H9 (cell line): ENCODE data around the gene ARL4D. TPM values are rescaled to one million over a fixed set of nuclear protein-coding genes. Genes with fewer than 3 reads are reported as not detected.

ENCODE experiments used
- DNase-seq: peaks from one replicate; pipeline ENCODE4 v3.0.0-alpha.2; 2017
- H2AFZ ChIP-seq: one replicate; pipeline ENCODE4 v1.6.1; 2013; ENCODE audit warnings: mild to moderate bottlenecking, low read length, control low read depth, moderate library complexity
- H2AK5ac ChIP-seq: 2 replicates; pipeline ENCODE4 v1.6.1; 2013; ENCODE audit warnings: low read length, control low read depth, mixed read lengths; ENCODE audit not compliant: insufficient read length
- H2BK120ac ChIP-seq: one replicate; pipeline ENCODE4 v1.6.1; 2013; ENCODE audit warnings: low read depth, mild to moderate bottlenecking, low read length, control low read depth, inconsistent platforms; ENCODE audit not compliant: poor library complexity, severe bottlenecking
- H2BK12ac ChIP-seq: 2 replicates; pipeline ENCODE4 v1.6.1; 2013; ENCODE audit warnings: low read length, control low read depth, mixed read lengths, low read depth; ENCODE audit not compliant: insufficient read length
- H2BK15ac ChIP-seq: 2 replicates; pipeline ENCODE4 v1.6.1; 2013; ENCODE audit warnings: low read depth, low read length, control low read depth
- H2BK20ac ChIP-seq: one replicate; pipeline ENCODE4 v1.6.1; 2013; ENCODE audit warnings: low read depth, mild to moderate bottlenecking, low read length, control low read depth, inconsistent platforms; ENCODE audit not compliant: poor library complexity, severe bottlenecking
- H2BK5ac ChIP-seq: 2 replicates; pipeline ENCODE4 v1.6.1; 2013; ENCODE audit warnings: low read length, control low read depth, mixed read lengths; ENCODE audit not compliant: insufficient read length
- H3K14ac ChIP-seq: 2 replicates; pipeline ENCODE4 v1.6.1; 2013; ENCODE audit warnings: low read length, control low read depth; ENCODE audit not compliant: insufficient read depth
- H3K18ac ChIP-seq: 2 replicates; pipeline ENCODE4 v1.6.1; 2013; ENCODE audit warnings: low read depth, mild to moderate bottlenecking, mixed read lengths, low read length, control low read depth; ENCODE audit not compliant: insufficient read length
- H3K23ac ChIP-seq: 2 replicates; pipeline ENCODE4 v1.6.1; 2013; ENCODE audit warnings: low read length, control low read depth, mixed read lengths, low read depth; ENCODE audit not compliant: insufficient read length
- H3K23me2 ChIP-seq: 2 replicates; pipeline ENCODE4 v1.6.1; 2013; ENCODE audit warnings: low read depth, mild to moderate bottlenecking, mixed read lengths, low read length, control low read depth; ENCODE audit not compliant: insufficient read length, poor library complexity, severe bottlenecking
- H3K27ac ChIP-seq: 2 replicates; pipeline ENCODE4 v1.5.1; 2013; ENCODE audit warnings: low read length, control low read depth, mixed read lengths, low read depth; ENCODE audit not compliant: insufficient read length
- H3K27me3 ChIP-seq: 2 replicates; pipeline ENCODE4 v1.6.1; 2013; ENCODE audit warnings: low read length, control low read depth, inconsistent platforms; ENCODE audit not compliant: insufficient read depth
- H3K4ac ChIP-seq: 2 replicates; pipeline ENCODE4 v1.6.1; 2013; ENCODE audit warnings: low read depth, mild to moderate bottlenecking, control low read depth, inconsistent platforms, low read length, moderate library complexity
- H3K4me1 ChIP-seq: 2 replicates; pipeline ENCODE4 v1.6.1; 2013; ENCODE audit warnings: low read length, control low read depth, inconsistent platforms; ENCODE audit not compliant: insufficient read depth
- H3K4me2 ChIP-seq: 2 replicates; pipeline ENCODE4 v1.6.1; 2013; ENCODE audit warnings: low read length, control low read depth, mixed read lengths; ENCODE audit not compliant: insufficient read length, insufficient read depth
- H3K56ac ChIP-seq: 2 replicates; pipeline ENCODE4 v1.6.1; 2013; ENCODE audit warnings: low read depth, mild to moderate bottlenecking, mixed read lengths, low read length, control low read depth; ENCODE audit not compliant: insufficient read length
- H3K79me1 ChIP-seq: 2 replicates; pipeline ENCODE4 v1.6.1; 2013; ENCODE audit warnings: low read depth, mild to moderate bottlenecking, moderate library complexity, low read length, control low read depth, inconsistent platforms; ENCODE audit not compliant: insufficient read depth, poor library complexity, severe bottlenecking
- H3K79me2 ChIP-seq: 2 replicates; pipeline ENCODE4 v1.6.1; 2013; ENCODE audit warnings: low read length, control low read depth, inconsistent platforms; ENCODE audit not compliant: insufficient read depth
- H3K9ac ChIP-seq: 2 replicates; pipeline ENCODE4 v1.6.1; 2013; ENCODE audit warnings: low read length, control low read depth, mixed read lengths; ENCODE audit not compliant: insufficient read length; ENCODE audit errors: extremely low read depth
- H3K9me3 ChIP-seq: one replicate; pipeline ENCODE4 v1.6.1; 2013; ENCODE audit warnings: low read depth, low read length, inconsistent platforms; ENCODE audit not compliant: control insufficient read depth
- H3T11ph ChIP-seq: one replicate; pipeline ENCODE4 v1.6.1; 2013; ENCODE audit warnings: mild to moderate bottlenecking, low read length, control low read depth, inconsistent platforms
- H4K20me1 ChIP-seq: one replicate; pipeline ENCODE4 v1.6.1; 2013; ENCODE audit not compliant: control insufficient read depth, insufficient read length, insufficient read depth
- H4K5ac ChIP-seq: 2 replicates; pipeline ENCODE4 v1.6.1; 2013; ENCODE audit warnings: low read depth, mild to moderate bottlenecking, mixed read lengths, low read length, control low read depth; ENCODE audit not compliant: insufficient read length
- H4K8ac ChIP-seq: replicated peaks from 2 replicates; pipeline ENCODE4 v1.6.1; 2013; ENCODE audit warnings: low read length, control low read depth, mixed read lengths, low read depth; ENCODE audit not compliant: insufficient read length
- H4K91ac ChIP-seq: 2 replicates; pipeline ENCODE4 v1.6.1; 2013; ENCODE audit warnings: low read depth, mild to moderate bottlenecking, moderate library complexity, mixed read lengths, low read length, control low read depth; ENCODE audit not compliant: insufficient read length
- H3K27ac Mint-ChIP-seq, 3 experiments: 2 replicates in 2 of 3; 3 replicates in 1 of 3; pipeline ENCODE4 v1.8.0; 2020 to 2021; ENCODE audit warnings: mixed read lengths in 3 of 3, mild to moderate bottlenecking in 1 of 3, moderate library complexity in 1 of 3
- H3K27me3 Mint-ChIP-seq: 2 replicates; pipeline ENCODE4 v1.8.0; 2021; ENCODE audit warnings: low read depth, mild to moderate bottlenecking, moderate library complexity, mixed read lengths
- H3K36me3 Mint-ChIP-seq, 3 experiments: 2 replicates in 2 of 3; 3 replicates in 1 of 3; pipeline ENCODE4 v1.8.0; 2020 to 2021; ENCODE audit warnings: low read depth in 3 of 3, mixed read lengths in 3 of 3; ENCODE audit not compliant: insufficient read depth in 1 of 3
- H3K4me1 Mint-ChIP-seq, 2 experiments: 2 replicates each; pipeline ENCODE4 v1.8.0; 2020; ENCODE audit warnings: mixed read lengths in 2 of 2
- H3K4me3 Mint-ChIP-seq, 2 experiments: 2 replicates in 1 of 2; 3 replicates in 1 of 2; pipeline ENCODE4 v1.8.0; 2020 to 2021; ENCODE audit warnings: mild to moderate bottlenecking in 2 of 2, mixed read lengths in 2 of 2, moderate library complexity in 1 of 2
- H3K9me3 Mint-ChIP-seq, 2 experiments: 2 replicates in 1 of 2; 3 replicates in 1 of 2; pipeline ENCODE4 v1.8.0; 2020; ENCODE audit warnings: mild to moderate bottlenecking in 2 of 2, mixed read lengths in 2 of 2, moderate library complexity in 1 of 2
- CTCF ChIP-seq: fragments of 200-600 bp; sonication (generic); conservative IDR thresholded peaks from 3 replicates; pipeline ENCODE4 v1.8.0; 2021; ENCODE audit warnings: antibody characterized with exemption, mild to moderate bottlenecking
- WGBS: extraction: QIAGEN DNeasy Blood & Tissue Kit; methylation state at CpG from one replicate; pipeline ENCODE4 v1.1.7; 2013; ENCODE audit warnings: missing lambda C conversion rate, low lambda C conversion rate, mixed read lengths; ENCODE audit not compliant: insufficient read length; ENCODE audit errors: extremely low coverage; 5-methylcytosine and 5-hydroxymethylcytosine counted together
- total RNA-seq: library from RNA; stranded (reverse); gene quantifications from 2 replicates; pipeline ENCODE4 v1.2.1, GENCODE V29; 2021

ARL4D gene
- total RNA-seq, 1 experiment from 2014 or later = 6.2 TPM

DNA sequence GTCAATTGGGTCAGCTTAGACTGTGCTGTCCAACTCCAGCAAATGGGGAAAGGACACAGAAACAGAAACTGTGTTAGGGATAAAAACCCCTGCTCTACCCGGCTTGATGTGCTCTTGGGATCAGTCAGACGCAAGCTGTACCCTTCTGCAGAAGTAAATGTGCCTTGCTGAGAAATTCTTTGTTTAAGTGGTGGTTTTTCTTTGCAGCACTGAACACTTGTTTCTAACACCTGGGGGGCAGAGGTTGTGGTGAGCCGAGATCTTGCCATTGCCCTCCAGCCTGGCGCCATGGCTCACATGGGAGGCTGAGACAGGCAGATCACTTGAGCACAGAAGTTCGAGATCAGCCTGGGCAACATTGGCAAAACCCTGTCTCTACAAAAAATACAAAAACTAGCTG, 18.5 kb upstream of the ARL4D start:
- no peak overlapping the region for H3K27ac ChIP-seq
- H3K23me2 ChIP-seq = no peaks in the 10 kb centered on the region
- no peaks in the 10 kb centered on the region; the same call in 1 of the 2 replicates for H3K4me1 ChIP-seq
- no peaks in the 10 kb centered on the region for H3K79me1 ChIP-seq
- no peak overlapping the region for H2AK5ac ChIP-seq
- no peak overlapping the region for H4K8ac ChIP-seq
- H4K5ac ChIP-seq = no peak overlapping the region
- TF ChIP-seq CTCF = no peak
- no peaks in the 10 kb centered on the region for H4K20me1 ChIP-seq
- Mint-ChIP-seq H3K27ac (no peak overlapping the region), H3K4me1 (peaks cover 11 to 12% of the 10 kb centered on the region in 2 experiments), H3K4me3 (no peak overlapping the region), H3K9me3 (peaks cover 16 to 21% of the 10 kb centered on the region in 2 experiments), H3K36me3 (peaks cover 4 to 13% (median 11%) of the 10 kb centered on the region in 3 experiments; a peak in 6 of 7 replicates), H3K27me3 (peaks cover 2% of the 10 kb centered on the region; the same call in 1 of the 2 replicates)
- H2AFZ ChIP-seq = no peak overlapping the region
- H3K9ac ChIP-seq = no peak overlapping the region
- H2BK20ac ChIP-seq = no peak overlapping the region
- no peak overlapping the region for H4K91ac ChIP-seq
- no CpG with 5 or more reads among the region's 5 CpGs for WGBS
- no peaks in the 10 kb centered on the region for H3K27me3 ChIP-seq
- no peak overlapping the region for H3K18ac ChIP-seq
- H3K4ac ChIP-seq = no peak overlapping the region
- no peak overlapping the region for H3T11ph ChIP-seq
- no peak overlapping the region for H3K14ac ChIP-seq
- no peak overlapping the region for H2BK120ac ChIP-seq
- DNase-seq = no peak
- no peak overlapping the region for H3K23ac ChIP-seq
- no peaks in the 10 kb centered on the region for H3K9me3 ChIP-seq
- H3K4me2 ChIP-seq = no peak overlapping the region
- no peaks in the 10 kb centered on the region for H3K79me2 ChIP-seq
- no peak overlapping the region for H2BK12ac ChIP-seq
- H2BK15ac ChIP-seq = no peak overlapping the region
- no peak overlapping the region for H3K56ac ChIP-seq
- H2BK5ac ChIP-seq = no peak overlapping the region
